ENCODE measurements around the gene SOX2.

- no peak for TF ChIP-seq CTCF (IDR thresholded peaks at IDR 0.05)
- TF ChIP-seq POLR2A (IDR thresholded peaks at IDR 0.05) = no peak
Observed at GRCh38 chr3:181695661-181696491, 15.8 kb upstream of the SOX2 start.
